Caki2 (cell line): Measurements from ENCODE around the gene PAOX. TPM values are rescaled to one million over a fixed set of nuclear protein-coding genes. Genes with fewer than 3 reads are reported as not detected.
"Not testable (repeated sequence)": the region's sequence is repeated elsewhere in the genome, so short reads cannot be mapped to it uniquely, and the experiment has no call there.

Experiments
- DNase-seq: peaks from one replicate; pipeline ENCODE4 v3.0.0-alpha.2; 2015; ENCODE audit warnings: low read depth
- in situ Hi-C: cut with HindIII; loops from 2 replicates; pipeline ENCODE4 v1.10.0; 2016; ENCODE audit warnings: low sequenced_read_pairs, low pct_unique_long_range_greater_than_20kb, mixed read lengths
- total RNA-seq: library from RNA; depleted of rRNA; stranded (reverse); fragments of >200 nt; shearing (Covaris generic); gene quantifications from 2 replicates; pipeline ENCODE4 v1.2.3, GENCODE V29; 2014; ENCODE audit warnings: low replicate concordance

Gene PAOX
- total RNA-seq, 1 experiment from 2014 or later, result 12.1 TPM

DNA sequence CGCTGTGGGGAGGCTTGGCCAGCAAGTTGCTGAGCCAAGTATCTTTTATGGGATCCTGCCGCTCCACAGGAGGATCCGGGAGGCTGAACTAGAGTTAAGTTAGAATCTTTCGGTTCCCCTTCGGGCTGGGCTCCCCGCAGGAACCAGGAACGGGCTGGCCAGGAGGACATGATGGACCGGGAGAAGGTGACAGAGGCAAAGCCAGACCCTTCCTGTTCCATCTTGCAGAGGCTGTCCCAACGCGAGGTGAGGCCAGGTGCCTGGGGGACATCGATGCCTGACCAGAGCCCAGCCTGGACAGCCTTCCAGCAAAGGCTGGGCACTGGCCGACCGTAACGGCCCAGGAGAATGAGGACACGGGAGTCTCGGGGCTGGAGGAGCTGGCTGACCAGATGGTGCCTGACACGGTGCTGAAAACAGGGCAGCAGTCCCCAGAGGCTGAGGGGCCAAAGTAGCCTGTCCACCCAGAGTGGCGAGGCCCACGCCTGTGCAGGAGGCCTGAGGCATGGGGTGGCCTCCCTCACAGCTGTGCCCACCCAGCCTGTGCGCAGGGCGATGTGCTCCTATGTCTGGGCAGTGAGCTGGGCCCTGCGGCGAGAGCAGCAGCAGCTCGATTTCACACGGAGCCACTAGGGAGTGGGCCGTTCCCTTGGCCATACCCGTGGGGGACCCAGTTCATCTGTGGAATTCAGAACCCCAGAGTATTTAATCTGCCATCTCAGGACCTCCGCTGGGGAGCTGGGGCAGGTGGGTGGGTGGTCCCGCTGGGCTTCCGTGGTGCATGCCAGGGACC lies 1.8 kb upstream of the PAOX start:
- DNase-seq, result no peak
- in situ Hi-C loops, result no loop called here

DNA sequence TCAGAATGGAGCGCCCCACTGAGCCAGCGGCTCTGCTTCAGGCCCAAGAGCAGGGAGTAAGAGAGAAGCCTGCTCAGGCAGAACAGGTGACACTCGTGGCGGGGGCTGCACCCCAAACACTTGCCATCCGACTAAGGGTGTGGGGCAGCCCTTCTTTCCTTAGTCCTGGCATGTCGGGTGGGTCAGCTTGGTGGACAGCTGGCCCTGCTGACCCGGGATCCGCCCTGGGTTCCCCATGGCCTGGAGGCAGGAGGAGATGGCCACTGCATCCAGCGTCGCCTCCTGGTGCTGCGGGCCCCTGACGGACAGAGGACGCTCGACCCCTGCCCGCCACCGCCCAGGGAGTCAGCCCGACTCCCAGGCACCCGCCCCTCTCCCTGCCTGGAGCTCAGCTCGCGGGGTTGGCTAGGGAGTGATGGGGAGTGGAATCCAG lies 1.2 kb upstream of the PAOX start:
- in situ Hi-C loops, result no loop called here
- DNase-seq, result no peak

GRCh38 chr10:133378251-133379096 lies 588 bp upstream of the PAOX start:
- peak; percentile 61 for DNase-seq
- in situ Hi-C loops, result no loop called here

DNA sequence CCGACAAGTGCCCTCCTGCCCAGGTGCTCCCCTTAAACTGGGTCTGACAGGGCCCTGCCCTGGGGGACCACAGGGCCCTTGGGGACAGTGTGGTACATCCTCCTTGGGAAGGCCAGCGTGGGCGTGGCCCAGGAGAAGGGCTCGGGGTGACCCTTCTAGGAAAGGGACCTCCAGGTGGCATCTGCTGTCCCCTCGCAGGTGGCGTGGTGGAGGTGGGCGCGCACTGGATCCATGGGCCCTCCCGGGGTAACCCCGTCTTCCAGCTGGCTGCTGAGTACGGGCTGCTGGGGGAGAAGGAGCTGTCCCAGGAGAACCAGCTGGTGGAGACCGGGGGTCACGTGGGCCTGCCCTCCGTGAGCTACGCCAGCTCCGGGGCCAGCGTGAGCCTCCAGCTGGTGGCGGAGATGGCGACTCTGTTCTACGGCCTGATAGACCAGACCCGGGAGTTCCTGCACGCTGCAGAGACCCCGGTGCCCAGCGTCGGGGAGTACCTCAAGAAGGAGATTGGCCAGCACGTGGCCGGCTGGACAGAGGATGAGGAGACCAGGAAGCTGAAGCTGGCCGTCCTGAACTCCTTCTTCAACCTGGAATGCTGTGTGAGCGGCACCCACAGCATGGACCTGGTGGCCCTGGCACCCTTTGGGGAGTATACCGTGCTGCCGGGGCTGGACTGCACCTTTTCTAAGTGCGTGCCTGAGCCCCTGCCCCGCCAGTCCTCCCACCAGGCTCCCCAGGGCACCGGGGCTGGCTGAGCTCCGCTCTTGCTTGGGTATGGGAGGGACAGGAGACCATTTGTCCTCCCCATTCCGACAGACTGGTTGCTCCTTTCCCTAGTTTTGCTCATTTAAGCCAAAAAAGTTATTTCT lies 972 bp downstream of the PAOX start:
- DNase-seq, result no peak
- in situ Hi-C loops, result no loop called here

- in situ Hi-C loops, result no loop called here
- DNase-seq, result no peak
These were observed 2.0 kb downstream of the PAOX start for GRCh38 chr10:133381036-133381435.

GRCh38 chr10:133383551-133383950 lies 4.5 kb downstream of the PAOX start:
- in situ Hi-C loops, result no loop called here
- no peak for DNase-seq

DNA sequence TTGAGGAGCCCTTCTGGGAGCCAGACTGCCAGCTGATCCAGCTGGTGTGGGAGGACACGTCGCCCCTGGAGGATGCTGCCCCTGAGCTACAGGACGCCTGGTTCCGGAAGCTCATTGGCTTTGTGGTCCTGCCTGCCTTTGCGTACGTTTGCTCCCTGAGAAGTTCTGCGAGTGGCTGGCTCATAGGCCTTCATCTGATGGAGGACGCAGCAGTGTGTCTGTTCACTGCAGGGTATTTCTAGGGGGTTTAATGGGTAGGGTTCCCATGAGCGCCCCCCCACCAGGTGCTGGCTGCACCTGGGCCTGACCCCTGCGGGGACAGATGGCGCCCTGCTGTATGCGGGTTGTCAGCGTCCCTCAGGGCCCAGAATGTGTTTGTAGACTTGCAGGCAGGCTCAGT lies 5.0 kb downstream of the PAOX start:
- no peak for DNase-seq
- in situ Hi-C loops, result no loop called here

- no peak for DNase-seq
- in situ Hi-C loops, result no loop called here
These were observed 6.2 kb downstream of the PAOX start for GRCh38 chr10:133385214-133385613.

GRCh38 chr10:133386951-133387350 lies 7.9 kb downstream of the PAOX start:
- DNase-seq, in situ Hi-C loops: not testable (repeated sequence)

- in situ Hi-C loops, result no loop called here
- DNase-seq, result no peak
These were observed 9.3 kb downstream of the PAOX start for GRCh38 chr10:133388236-133388972.

DNA sequence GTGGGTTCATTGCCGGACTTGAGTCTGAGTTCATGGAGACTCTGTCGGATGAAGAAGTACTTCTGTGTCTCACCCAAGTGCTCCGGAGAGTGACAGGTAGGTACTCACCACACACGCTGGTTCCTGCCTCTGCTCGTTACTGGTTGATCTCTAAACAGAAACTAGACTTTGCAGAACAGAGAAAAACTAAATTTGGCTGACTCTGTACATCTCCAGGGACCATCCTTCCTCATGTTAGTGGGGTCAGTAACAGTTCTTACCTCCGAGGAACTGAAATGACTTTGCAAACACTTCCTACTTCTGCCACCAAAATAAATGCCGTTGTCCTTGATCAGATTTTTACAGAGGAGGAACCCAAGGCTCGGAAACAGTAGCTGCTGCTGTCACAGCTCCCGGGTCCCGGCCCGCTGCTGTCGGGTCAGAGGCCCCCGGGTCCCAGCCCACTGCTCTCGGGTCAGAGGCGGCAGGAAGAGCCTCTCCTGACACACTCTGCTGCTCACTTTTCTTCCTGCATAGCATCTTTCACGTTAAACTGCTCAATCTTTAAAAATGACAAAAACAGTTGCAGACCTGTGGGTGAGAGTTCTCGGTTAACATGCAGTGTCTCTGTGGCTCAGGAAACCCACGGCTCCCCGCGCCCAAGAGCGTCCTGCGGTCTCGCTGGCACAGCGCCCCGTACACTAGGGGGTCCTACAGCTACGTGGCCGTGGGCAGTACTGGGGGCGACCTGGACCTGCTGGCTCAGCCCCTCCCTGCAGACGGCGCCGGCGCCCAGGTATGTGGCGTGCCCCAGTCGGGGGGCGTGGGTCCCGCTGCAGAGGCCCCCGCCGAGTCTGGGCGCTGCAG lies 10.1 kb downstream of the PAOX start:
- DNase-seq, result no peak
- in situ Hi-C loops, result no loop called here

- in situ Hi-C loops, result no loop called here
- DNase-seq, result no peak
These were observed 11.7 kb downstream of the PAOX start for GRCh38 chr10:133390597-133391248.

GRCh38 chr10:133391249-133391635 lies 12.2 kb downstream of the PAOX start:
- in situ Hi-C loops, result no loop called here
- DNase-seq, result no peak

DNA sequence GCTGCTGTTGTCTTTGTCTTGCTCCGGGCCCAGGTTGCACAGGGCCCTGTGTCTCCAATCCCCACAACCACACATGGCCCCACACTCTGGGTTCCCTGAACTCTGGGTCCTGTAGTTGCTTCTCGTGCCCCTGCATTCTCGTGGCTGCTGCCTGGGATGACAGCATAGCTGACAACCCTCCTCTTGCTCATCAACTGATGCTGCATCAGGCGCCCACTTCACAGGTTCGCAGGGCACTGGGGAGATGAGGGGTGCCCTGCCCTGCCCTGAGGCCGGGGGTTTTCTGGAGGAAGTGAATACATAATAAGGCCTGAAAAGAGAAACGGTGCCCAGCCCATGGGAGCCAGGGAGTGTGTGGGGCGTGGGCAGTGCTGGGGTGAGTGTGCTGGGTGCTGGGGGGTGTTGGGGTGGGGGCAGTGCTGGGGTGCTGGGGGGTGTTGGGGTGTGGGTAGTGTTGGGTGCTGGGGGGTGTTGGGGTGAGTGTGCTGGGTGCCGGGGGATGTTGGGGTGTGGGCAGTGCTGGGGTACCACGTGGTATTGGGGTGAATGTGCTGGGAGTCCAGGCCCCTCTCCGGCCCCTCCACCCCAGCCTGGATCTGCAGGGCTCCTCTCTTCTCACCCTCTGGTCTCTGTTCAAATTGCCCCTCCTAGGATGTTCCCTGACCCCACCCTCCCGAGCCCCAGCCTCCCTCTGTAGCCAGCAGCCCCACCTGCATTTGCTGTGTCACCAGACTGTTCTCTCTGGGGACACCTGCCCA lies 12.9 kb downstream of the PAOX start:
- no peak for DNase-seq
- in situ Hi-C loops, result no loop called here

GRCh38 chr10:133393401-133394063 lies 14.5 kb downstream of the PAOX start:
- in situ Hi-C loops, result no loop called here
- no peak for DNase-seq
